Cortex of kidney (tissue), 1 donor: Measurements from ENCODE around the gene KRT33A.
"Not testable (repeated sequence)": the region's sequence is repeated elsewhere in the genome, so short reads cannot be mapped to it uniquely, and the experiment has no call there.

ENCODE experiments used
- DNase-seq: peaks from one replicate; lab custom pipeline; 2025; lab: John Stamatoyannopoulos, UW

Gene KRT33A

DNA sequence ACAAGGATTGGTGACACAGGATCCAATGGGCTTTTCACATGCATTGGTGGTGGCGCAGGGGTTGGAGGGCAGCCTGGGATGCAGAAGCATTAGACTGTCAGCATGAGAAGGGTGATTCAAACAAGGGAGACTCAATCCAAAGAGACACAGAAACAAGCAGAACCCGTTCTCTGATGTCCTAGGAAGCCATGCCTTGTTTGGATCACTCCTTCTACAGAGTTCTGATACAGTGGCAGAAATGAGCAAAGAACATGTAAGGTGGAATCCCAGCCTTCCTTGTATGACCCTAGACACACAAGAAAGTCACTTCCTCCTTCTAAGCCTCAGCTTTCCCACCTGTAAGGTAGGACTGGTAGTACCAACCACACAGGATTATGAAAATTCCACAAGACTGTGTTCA lies 13.3 kb upstream of the KRT33A start:
- DNase-seq: no peak

DNA sequence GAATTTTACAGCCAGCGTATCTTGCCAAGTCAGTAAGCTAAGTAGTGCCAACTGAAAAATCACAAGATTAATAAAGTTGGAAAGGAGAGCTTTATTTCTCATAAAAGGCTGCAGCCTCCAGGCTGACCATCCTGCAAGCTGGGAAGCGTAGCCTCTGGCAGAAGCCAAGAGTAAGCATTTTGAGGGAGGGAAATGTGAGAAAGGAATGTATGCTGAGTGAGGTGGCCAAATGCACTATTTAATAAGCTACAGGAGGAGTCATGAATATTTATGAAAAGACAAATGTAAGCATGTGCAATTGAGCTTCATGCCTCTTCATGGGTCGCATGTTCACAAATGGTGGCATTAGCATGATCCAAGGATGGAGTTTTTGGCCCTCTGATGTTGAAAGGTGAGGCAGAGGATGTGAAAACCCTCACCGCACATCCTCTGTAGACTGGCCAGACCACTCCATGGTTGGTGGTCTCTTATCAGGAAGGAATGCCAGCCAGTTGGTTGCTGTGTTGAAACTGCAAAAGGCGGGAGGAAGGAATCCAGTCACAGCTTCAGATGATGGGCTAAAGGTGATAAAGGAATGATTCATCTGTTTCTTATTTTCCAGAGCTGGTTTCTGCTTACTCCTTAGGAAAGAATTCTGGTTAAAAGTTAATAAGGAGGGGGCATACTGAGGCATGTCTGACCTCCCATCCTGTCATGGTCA lies 9.8 kb upstream of the KRT33A start:
- no peak for DNase-seq

DNA sequence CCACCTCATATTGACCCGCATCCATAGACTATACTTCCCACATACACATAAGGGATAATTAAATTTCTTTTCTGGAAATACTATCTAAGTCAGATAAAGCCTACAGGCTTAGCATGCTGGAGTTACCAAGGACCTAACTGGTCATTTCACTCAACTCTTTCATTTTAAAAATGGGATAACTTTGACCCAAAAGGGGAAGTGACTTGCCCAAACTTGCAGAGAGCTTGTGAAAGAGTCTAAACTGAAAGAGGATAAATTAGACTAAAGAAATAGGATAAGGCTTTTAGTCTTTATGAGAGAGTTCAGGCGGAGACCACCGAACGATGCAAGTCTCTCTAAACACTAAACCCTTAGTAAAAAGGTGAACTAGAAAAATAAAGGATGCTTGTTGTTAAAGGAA lies 3.9 kb upstream of the KRT33A start:
- no peak for DNase-seq

DNA sequence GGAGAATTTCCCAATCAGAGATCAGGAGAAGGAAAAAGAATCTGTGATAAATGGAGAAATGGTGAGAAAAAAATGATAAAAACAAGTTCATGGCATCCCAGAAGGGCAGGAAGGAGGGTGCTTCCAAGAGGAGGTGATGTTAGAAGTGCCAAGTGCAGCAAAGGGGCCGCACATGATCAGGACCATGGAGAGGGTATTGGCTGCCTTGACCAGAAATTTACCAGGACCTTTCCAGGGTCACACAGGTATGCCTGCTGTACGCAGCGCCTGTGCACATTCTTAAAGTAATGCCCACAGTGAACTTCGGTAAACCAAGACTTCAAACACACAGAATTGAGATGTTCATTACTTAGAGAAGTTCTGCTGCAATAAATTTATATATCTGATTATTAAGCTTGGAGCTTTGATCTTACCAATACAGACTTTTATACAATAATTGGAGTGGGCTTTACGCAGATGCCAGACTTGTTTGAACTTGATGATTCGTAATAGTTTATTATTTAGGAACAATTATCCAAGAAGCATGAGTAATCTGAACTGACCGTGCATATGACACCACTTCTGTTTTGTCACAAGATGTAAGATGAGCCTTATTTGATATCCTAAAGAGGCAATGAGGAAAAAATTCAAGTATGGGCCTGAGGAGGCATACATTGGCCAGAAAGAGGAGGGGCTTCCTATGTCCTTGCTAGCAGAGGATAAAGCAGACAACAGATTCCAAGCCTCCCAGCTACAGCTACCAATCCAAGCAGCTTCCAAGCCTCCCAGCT lies 2.2 kb upstream of the KRT33A start:
- DNase-seq: no peak

DNA sequence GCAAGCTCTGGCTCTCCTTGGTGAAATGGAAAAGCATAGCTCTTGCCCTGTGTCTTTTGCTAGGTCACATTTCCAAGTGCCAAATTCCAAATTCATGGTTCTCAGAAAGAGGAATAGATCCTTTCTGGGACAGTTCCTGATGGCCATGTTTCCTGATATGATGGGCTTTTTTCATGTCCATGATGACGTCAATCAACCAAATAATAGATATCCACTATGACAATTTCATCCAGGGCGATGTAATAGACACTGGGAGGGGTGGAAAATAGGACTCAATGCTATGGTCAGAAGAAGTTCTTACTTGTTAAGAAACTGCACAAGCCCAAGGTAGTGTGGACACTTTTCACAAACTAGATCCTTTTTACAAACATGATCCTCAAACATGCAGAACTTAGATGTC lies 549 bp upstream of the KRT33A start:
- DNase-seq: no peak

DNA sequence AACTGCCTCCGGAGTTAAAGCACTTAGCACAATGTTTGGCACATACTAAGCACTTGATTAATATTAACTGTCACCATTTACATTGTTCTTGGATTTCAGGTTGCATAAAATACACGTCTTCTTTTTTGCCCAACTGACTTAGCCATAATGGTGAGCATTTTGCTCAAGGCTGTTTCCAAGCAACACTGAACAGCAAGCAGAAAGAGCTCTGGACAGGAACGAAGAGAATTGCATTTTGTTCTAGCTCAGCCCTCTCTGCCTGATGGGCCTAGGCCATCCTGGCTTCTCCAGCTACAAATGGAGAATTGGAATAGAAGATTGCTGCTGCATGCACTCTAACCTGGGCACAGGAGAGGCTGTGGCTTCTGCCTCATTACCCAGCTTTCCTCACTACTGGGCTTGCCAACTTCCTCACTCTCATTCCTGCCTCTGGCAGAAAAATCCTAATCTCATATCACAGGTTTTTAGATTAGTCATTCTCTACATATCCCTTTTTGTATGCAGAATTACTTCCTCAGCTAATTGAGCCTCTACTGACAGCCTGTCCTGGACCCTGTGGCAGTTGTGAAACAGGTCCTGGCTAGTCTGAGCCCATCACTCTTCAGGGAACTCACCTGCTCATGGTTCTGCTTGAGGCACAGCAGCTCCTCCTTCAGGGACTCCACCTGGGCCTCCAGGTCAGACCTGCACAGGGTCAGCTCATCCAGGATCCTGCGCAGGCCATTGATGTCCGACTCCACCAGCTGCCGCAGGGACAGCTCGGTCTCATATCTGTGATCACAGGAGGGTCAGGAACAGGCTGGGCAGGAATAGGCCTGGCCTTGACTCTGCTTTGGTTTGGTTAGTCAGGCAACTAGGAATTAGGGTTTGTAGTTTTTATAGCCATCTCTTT lies 2.5 kb downstream of the KRT33A start:
- DNase-seq: no peak

DNA sequence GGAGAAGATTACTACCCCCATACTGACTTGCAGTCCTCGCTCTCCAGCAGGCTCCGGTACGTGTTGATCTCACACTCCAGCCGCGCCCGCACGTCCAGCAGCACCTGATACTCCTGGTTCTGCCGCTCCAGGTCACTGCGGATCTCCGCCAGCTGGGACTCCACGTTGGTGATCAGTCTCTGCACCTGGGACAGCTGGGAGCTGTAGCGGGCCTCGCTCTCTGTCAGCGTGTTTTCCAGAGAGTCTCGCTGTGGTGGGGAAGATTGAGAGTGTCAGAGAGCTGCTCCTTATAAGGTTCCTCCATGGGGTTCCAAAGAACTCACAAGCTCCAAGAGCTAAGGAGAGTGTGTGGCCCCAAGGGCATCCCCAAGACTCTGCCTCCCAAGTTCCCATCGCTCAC lies 4.2 kb downstream of the KRT33A start:
- DNase-seq: not testable (repeated sequence)

DNA sequence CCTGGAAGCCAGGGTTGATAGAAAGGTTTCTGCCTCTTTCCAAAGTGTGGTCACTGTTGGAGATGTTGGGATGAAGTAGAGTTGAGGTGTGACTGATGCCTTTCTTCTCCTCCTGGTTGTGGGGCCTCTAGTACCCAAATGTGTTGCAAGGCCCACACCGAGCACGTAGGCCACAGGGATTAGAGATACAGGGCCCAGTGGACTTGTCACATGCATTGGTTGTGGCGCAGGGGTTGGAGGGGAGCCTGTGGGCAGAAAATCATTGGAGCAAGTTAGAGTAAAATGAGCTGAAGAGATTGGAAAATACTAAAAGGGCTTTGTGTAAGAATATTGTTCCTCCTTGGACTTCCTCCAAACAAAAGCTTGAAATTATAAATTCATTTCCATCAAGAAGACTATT lies 4.6 kb downstream of the KRT33A start:
- no peak for DNase-seq

DNA sequence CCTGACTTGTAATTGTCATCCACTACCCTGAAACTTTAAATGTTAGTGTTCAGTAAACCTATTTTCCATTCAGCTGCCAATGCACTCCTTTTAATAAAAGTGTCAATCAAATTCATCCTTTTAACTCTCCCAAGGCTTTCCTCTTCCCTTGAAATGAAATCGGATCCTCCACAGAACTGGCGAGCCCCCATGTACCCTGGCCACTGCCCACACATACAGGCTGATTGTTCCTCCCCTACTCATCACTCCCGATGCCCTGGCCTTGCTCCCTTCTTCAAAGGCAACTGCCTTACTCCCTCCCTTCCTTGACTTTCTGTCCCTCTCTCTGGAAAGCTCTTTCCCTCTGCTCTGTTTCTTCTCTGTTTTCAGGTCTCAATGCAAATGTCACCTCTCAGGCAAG lies 7.6 kb downstream of the KRT33A start:
- no peak for DNase-seq

DNA sequence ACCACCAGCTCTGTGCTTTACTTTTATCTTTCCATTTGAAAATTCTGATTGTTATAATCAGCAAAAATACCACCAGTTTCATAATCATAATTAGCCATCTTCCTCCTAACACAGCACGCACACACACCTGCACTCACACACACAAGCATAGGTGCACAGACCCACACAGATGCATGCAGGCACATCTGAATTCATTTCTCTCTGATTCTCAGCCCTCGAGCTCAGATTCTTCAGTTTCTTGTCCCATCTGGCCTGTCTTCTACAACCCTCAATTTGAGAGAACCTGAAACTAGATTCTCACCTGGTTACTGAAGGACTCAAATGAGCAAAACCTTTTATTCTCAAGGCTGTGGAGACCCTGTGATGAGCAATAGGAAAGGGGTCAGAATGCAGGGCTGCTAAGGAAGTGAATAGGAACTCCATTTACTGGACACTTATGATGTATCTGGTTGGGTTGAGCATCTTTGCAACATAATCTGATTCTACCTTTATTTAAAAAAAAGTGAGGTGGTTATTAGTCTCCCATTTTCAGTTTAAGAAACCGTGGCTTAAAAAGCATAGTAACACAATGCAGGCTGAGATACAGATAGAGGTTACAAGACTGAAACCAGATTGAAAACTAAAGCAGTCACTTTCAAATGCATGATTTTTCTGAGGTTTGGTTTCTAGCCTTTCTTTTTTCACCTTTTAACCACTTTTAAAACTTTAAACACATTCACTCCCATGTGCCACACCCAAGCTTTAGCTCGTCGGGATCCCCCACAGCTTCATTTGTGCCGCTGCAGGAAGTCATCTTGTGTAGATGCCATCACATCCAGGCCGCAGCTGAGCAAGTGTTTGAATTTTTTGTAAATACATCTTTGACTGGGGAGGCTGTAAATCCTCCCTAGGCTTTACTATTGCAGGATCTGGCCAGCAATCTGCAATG lies 9.4 kb downstream of the KRT33A start:
- no peak for DNase-seq

DNA sequence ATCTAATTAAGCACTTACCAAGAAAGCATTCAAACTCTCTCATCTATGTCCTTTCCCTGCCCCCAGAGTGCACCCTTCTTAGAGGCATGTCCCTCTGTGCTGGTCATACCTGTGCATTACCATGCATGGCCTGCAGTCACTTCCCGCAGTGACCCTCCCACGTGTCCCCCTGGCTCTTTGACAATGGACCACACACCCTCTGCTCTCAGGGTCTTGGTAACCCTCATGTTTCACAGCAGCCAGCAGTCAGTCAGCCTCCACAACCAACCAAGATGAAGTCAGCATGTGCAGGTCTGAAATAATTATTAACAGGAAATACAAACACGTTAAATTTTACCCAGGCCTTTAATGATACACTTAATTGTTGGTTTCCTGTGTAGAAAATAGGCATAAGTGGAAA lies 10.1 kb downstream of the KRT33A start:
- DNase-seq: no peak

DNA sequence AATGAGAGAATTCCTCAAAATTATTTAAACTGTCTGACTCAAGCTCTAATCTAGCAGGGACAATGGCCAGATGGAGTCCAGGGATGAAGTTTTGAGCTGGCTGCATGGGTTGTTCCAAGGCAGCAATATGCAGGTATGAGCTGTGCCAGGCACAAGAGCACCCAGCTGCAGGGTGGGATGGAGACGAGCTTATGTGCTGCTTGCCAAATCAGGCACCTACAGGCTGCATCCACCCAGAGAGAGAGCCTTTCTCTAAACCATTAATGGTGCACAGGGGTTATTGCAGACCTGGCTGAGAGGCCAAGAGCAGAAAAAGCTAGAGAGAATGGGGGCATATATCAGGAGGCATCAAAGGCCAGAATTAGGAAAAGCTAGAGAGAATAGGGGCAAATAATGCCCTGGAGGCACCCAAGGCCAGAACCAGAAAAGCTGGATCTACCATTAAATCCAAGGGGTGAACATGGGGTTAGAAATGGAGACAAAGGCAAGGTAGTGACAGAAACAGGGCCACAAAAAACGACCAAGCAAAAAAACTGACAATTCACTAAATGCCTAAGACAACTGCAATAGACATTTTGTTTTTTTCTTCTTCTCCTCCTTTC lies 11.0 kb downstream of the KRT33A start:
- DNase-seq: no peak

DNA sequence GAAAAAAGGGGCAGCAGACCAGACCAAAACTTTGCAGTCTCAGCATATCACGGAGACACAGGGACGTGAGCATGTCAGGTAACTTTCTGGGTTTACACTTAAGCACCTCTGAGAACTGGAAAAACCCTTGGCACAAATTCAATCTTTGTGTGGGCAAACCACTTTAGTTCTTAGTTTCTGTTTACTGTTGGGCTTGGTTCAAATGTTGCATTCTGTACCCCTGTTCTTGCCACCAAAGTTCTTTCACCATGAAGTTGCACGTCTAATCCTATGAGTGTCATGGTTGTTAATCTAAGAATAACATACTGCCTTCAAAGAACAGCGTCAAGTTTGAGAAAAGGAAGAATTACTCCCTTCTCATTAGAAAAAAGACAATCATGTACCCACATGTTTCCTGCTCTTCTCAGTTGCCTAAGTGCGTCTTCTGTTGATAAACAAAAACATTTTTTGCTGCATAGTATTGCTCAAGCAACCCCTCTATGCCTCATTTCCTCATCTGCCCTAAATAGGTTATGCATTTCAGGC lies 11.6 kb downstream of the KRT33A start:
- no peak for DNase-seq

DNA sequence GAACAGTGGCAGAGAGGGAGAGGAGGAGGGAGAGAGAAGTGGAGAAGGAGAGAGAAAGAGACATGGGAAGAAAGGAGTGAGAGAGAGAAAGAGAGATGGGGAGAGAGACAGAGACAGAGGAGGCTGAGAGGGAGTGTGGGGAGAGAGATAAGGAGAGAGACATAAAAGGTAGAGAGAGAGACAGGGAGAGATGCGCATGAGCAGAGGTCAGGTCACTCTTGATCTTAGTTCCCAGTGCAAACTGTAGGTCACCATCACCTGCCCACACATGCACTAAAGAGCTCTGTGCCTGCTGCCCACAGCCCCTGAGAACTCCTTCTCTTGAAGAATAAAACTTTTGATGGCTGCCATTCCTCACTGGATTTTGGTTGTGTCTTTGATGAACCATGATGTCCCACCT lies 14.9 kb downstream of the KRT33A start:
- DNase-seq: no peak

DNA sequence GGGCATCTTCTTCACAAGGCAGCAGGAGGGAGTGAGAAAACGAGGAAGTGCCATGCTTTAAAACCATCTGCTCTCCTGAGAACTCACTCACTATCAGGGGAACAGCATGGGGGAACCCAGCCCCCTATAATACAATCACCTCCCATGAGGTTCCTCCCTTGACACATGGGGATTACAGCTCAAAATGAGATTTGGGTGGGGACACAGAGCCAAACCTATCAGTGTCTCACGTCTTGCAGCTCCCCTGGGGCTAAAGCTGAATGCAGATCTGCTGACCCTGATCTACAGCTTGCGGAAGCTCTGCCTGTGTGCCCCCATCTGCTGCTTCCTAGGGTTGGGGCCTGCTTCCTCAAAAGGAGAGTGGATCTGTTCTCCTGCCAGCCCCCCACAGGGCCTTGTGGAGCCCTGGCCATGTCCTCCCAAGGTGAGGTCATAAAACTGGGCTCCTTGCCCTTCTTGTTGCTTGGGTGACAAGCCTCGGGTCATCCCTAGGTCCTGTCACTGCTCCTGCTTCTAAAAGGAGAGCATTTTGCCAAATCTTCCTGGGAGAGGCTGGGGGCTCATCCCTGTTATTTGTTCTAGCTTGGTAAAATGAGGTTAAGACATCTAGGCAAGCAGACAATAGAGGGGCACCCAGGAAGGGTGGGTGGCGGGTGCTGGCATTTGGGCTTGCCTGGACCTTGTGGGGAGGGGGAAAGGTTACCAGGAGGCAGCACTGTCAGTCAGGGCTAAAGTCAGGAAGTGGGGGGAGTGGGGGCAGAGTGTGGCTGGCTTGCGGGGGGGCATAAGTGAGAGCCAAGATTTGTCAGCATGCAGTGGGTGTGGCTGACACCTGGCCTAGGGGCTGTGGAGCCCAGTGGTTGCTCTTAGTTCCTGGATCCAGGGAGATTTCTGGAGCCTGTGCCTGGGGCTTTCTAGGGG lies 16.0 kb downstream of the KRT33A start:
- DNase-seq: no peak

DNA sequence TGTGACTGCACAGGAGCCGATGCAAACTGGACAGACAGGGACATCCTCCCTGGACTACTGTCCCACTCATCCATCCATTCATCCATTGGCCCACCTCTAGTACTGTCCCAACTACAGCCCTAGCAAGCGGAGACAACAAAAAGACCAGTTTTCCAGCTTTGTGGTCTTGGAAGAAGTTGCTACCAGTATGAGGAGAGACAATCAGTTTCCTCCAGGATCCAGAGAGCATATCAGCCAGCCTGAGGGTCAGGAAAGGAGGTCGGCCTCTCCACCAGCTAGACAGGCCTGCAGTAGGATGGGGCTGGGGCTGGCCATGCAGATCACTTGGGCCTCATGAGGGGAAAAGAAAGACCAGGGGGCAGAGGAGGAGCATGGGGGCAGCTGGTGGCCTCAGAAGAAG lies 16.8 kb downstream of the KRT33A start:
- no peak for DNase-seq

DNA sequence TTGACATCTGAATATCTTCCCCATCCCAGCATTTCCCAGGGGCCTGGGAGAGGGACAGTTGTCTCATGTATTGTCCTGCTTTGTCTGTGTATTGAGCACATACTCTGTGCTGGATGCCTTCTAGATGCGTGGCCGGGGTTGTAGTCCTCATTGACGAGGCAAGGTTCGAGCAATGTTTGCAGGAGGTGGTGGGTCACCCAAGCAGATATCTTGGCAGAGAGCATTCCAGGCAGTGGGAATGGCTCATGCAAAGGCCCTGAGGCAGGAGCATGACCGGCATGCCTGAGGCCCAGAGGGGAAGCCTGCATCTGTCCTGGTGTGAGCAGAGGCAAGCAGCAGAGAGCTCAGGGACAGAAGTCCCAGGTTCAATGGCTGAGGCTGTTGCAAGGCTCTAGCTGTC lies 17.5 kb downstream of the KRT33A start:
- no peak for DNase-seq

DNA sequence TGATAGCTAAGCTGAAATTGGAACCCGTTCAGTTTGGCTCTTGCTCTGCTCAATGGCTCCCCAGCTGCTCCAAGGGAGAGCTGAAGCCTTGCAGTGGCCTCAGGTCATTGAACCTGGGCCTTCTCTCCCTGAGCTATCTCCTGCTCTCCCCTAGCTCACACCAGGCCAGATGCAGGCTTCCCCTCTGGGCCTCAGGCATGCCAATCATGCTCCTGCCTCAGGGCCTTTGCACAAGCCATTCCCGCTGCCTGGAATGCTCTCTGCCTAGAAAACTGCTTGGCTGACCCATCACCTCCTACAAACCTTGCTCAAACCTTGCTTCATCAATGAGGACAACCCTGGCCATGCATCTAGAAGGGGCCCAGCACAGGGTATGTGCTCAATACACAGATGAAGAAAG lies 18.4 kb downstream of the KRT33A start:
- no peak for DNase-seq

DNA sequence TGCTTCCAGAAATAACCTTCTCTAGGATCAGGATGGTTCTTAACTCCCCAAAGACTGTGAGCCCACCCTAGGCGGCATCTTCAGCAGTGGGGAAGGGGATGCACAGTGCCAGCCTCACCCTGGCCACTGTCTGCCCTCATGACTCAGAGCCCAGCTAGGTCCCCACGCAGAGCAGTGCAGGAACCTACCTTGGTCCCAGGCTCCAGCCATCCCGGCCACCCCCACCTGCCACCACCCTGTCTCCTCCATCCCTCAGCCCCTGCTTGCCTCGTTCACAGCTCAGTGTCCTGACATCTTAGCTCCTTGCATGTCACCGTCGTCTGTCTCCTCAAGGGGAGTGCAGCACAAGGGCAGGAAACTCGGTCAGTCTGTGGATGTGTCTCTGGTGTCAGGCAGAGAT lies 19.0 kb downstream of the KRT33A start:
- DNase-seq: no peak
